ENCODE measurements around the gene VSIG8. TPM values are rescaled to one million over a fixed set of nuclear protein-coding genes. Genes with fewer than 3 reads are reported as not detected.

Gene VSIG8
- total RNA-seq, 1 donor from 2014 or later, result not detected

- intact Hi-C loops (cut with micrococcal nuclease), result no loop called here
Measured at GRCh38 chr1:159859767-159860322, 2.6 kb downstream of the VSIG8 start.

GRCh38 chr1:159857889-159858288, 4.6 kb downstream of the VSIG8 start:
- intact Hi-C loops (cut with micrococcal nuclease), result no loop called here

GRCh38 chr1:159856576-159856975, 5.9 kb downstream of the VSIG8 start:
- intact Hi-C loops (cut with micrococcal nuclease), result no loop called here

GRCh38 chr1:159855709-159856108, 6.7 kb downstream of the VSIG8 start:
- intact Hi-C loops (cut with micrococcal nuclease), result no loop called here

- intact Hi-C loops (cut with micrococcal nuclease), result loop anchor here (5.0 kb wide), 1 partner anchor 37 kb away; no protein-coding TSS in a partner anchor
Measured at GRCh38 chr1:159854693-159855192, 7.7 kb downstream of the VSIG8 start.

GRCh38 chr1:159854116-159854692, 8.3 kb downstream of the VSIG8 start:
- intact Hi-C loops (cut with micrococcal nuclease), result loop anchor here (5.0 kb wide), 1 partner anchor 37 kb away; no protein-coding TSS in a partner anchor

- intact Hi-C loops (cut with micrococcal nuclease), result loop anchor here (5.0 kb wide), 1 partner anchor 36 kb away; no protein-coding TSS in a partner anchor
Measured at GRCh38 chr1:159853417-159854115, 8.9 kb downstream of the VSIG8 start.

- intact Hi-C loops (cut with micrococcal nuclease), result loop anchor here (2.0 to 5.0 kb wide), 2 partner anchors 15 to 34 kb away; no protein-coding TSS in a partner anchor
Measured at GRCh38 chr1:159851407-159851806, 11.1 kb downstream of the VSIG8 start.

GRCh38 chr1:159849626-159850366, 12.7 kb downstream of the VSIG8 start:
- intact Hi-C loops (cut with micrococcal nuclease), result loop anchor here (2.0 to 5.0 kb wide), 2 partner anchors 13 to 32 kb away; no protein-coding TSS in a partner anchor

GRCh38 chr1:159848326-159848725, 14.1 kb downstream of the VSIG8 start:
- intact Hi-C loops (cut with micrococcal nuclease), result no loop called here

- intact Hi-C loops (cut with micrococcal nuclease), result no loop called here
Measured at GRCh38 chr1:159847231-159847630, 15.2 kb downstream of the VSIG8 start.

- intact Hi-C loops (cut with micrococcal nuclease), result no loop called here
Measured at GRCh38 chr1:159845751-159846629, 16.5 kb downstream of the VSIG8 start.

GRCh38 chr1:159843459-159843858, 19.0 kb downstream of the VSIG8 start:
- intact Hi-C loops (cut with micrococcal nuclease), result no loop called here

GRCh38 chr1:159841749-159842148, 20.7 kb downstream of the VSIG8 start:
- intact Hi-C loops (cut with micrococcal nuclease), result no loop called here

- intact Hi-C loops (cut with micrococcal nuclease), result no loop called here
Measured at GRCh38 chr1:159839116-159839849, 23.2 kb downstream of the VSIG8 start.

GRCh38 chr1:159838715-159839114, 23.7 kb downstream of the VSIG8 start:
- intact Hi-C loops (cut with micrococcal nuclease), result no loop called here

GRCh38 chr1:159835862-159836525, 26.5 kb downstream of the VSIG8 start:
- intact Hi-C loops (cut with micrococcal nuclease), result loop anchor here (2.0 kb wide), 1 partner anchor 15 kb away; no protein-coding TSS in a partner anchor

- intact Hi-C loops (cut with micrococcal nuclease), result no loop called here
Measured at GRCh38 chr1:159835356-159835755, 27.1 kb downstream of the VSIG8 start.

GRCh38 chr1:159832309-159832708, 30.1 kb downstream of the VSIG8 start:
- intact Hi-C loops (cut with micrococcal nuclease), result no loop called here

Data from T-helper 1 cell treated with Interleukin-12 subunit alpha and Interleukin-12 subunit beta and Interleukin-4 antibody, amounts not matched to agents 30 ng/mL and 1 ng/mL, for 36 hours (primary cell).